GDM1 (cell line): Measurements from ENCODE around the gene ZNF503.

ENCODE experiments used
- DNase-seq: peaks from one replicate; lab custom pipeline; 2025; lab: John Stamatoyannopoulos, UW

The ZNF503 gene

GRCh38 chr10:75352650-75353049 is 48.9 kb downstream of the ZNF503 start:
- no peak for DNase-seq

GRCh38 chr10:75351637-75352036 is 49.9 kb downstream of the ZNF503 start:
- no peak for DNase-seq

- no peak for DNase-seq
These were observed 50.8 kb downstream of the ZNF503 start for GRCh38 chr10:75350791-75351190.
